DND-41 (cell line): ENCODE data around the gene MED12L.

Experiments
- CTCF ChIP-seq: IDR thresholded peaks from 2 replicates; pipeline ENCODE4 v1.5.1; 2012; ENCODE audit warnings: borderline replicate concordance, low read length, moderate library complexity, mild to moderate bottlenecking; ENCODE audit not compliant: poor library complexity, severe bottlenecking; ENCODE audit errors: extremely low read depth
- EZH2 ChIP-seq: IDR thresholded peaks from 3 replicates; pipeline ENCODE4 v1.6.1; 2012; ENCODE audit warnings: borderline replicate concordance, low read depth, mild to moderate bottlenecking, moderate library complexity, low read length, inconsistent platforms; ENCODE audit not compliant: severe bottlenecking

GRCh38 chr3:151117047-151117446 lies 31.6 kb downstream of the MED12L start:
- TF ChIP-seq CTCF (no peak), EZH2 (no peak)
